H1 (cell line): ENCODE results near the gene VSIG10L. TPM values are rescaled to one million over a fixed set of nuclear protein-coding genes. Genes with fewer than 3 reads are reported as not detected.

Experiments used
- CTCF ChIA-PET: fragments of 300-600 bp; sonication (Branson Sonifier 250); formaldehyde crosslinking; loops from one replicate; lab custom pipeline; 2021; ENCODE audit not compliant: partially characterized antibody; lab: Charles Lee
- POLR2A ChIA-PET: fragments of 300-600 bp; sonication (Branson Sonifier 250); formaldehyde crosslinking; loops from one replicate; lab custom pipeline; 2021; ENCODE audit warnings: inconsistent platforms; ENCODE audit not compliant: partially characterized antibody; lab: Charles Lee
- DNase-seq, 2 experiments: peaks; one replicate each; pipeline versions ENCODE4 v3.0.0 to v3.0.0-alpha.2; 2010 to 2022; ENCODE audit warnings: low spot score in 2 of 2, low read depth in 1 of 2, mixed read lengths in 1 of 2
- FAIRE-seq: peaks from 2 replicates; lab custom pipeline; 2011; peaks lifted over from hg19 to GRCh38; lab: Jason Lieb, UNC
- H2AFZ ChIP-seq: 2 replicates; pipeline ENCODE4 v1.8.1; 2012; ENCODE audit warnings: low read length, inconsistent platforms
- H2AK5ac ChIP-seq: 2 replicates; pipeline ENCODE4 v1.6.1; 2013; ENCODE audit warnings: low read depth, low read length
- H2BK120ac ChIP-seq: replicated peaks from 2 replicates; pipeline ENCODE3; 2013; ENCODE audit warnings: low read depth, low read length, inconsistent platforms
- H2BK12ac ChIP-seq: 2 replicates; pipeline ENCODE4 v1.6.1; 2013; ENCODE audit warnings: low read depth, low read length
- H2BK15ac ChIP-seq: 2 replicates; pipeline ENCODE4 v1.6.1; 2013; ENCODE audit warnings: low read length
- H2BK20ac ChIP-seq: 2 replicates; pipeline ENCODE4 v1.6.1; 2013; ENCODE audit warnings: low read length
- H2BK5ac ChIP-seq: 2 replicates; pipeline ENCODE4 v1.6.1; 2013; ENCODE audit warnings: low read depth, low read length
- H3K14ac ChIP-seq: 2 replicates; pipeline ENCODE4 v1.6.1; 2013; ENCODE audit warnings: inconsistent platforms; ENCODE audit not compliant: insufficient read length
- H3K18ac ChIP-seq: 2 replicates; pipeline ENCODE4 v1.6.1; 2013; ENCODE audit warnings: low read length; ENCODE audit errors: extremely low read depth
- H3K23ac ChIP-seq: 2 replicates; pipeline ENCODE4 v1.6.1; 2013; ENCODE audit warnings: inconsistent platforms; ENCODE audit not compliant: insufficient read length
- H3K23me2 ChIP-seq: 2 replicates; pipeline ENCODE4 v1.6.1; 2013; ENCODE audit warnings: low read depth, low read length
- H3K27ac ChIP-seq: 2 replicates; pipeline ENCODE4 v1.6.1; 2011; ENCODE audit warnings: low read depth, low read length, inconsistent platforms
- H3K27me3 ChIP-seq, 4 experiments: replicated peaks in 1 of 4; 1 replicate in 1 of 4; 2 replicates in 3 of 4; pipeline versions ENCODE4 v1.6.1 to v1.8.1; 2011 to 2013; ENCODE audit warnings: low read length in 3 of 4, mild to moderate bottlenecking in 3 of 4, inconsistent platforms in 2 of 4, mixed read lengths in 2 of 4, moderate library complexity in 1 of 4; ENCODE audit not compliant: control insufficient read depth in 3 of 4, insufficient read depth in 3 of 4; ENCODE audit errors: extremely low read depth in 1 of 4
- H3K36me3 ChIP-seq, 4 experiments: 2 replicates each; pipeline versions ENCODE4 v1.6.1 to v1.8.1; 2011 to 2013; ENCODE audit warnings: mild to moderate bottlenecking in 4 of 4, low read length in 3 of 4, moderate library complexity in 2 of 4, control low read depth in 1 of 4, inconsistent platforms in 1 of 4; ENCODE audit not compliant: insufficient read depth in 4 of 4, control insufficient read depth in 2 of 4
- H3K4ac ChIP-seq: replicated peaks from 2 replicates; pipeline ENCODE3; 2013; ENCODE audit warnings: low read length, low read depth, mixed read lengths, inconsistent platforms; ENCODE audit not compliant: insufficient read length
- H3K4me1 ChIP-seq, 4 experiments: replicated peaks in 1 of 4; 1 replicate in 1 of 4; 2 replicates in 3 of 4; pipeline versions ENCODE4 v1.6.1 to v1.8.1; 2011 to 2013; ENCODE audit warnings: low read length in 3 of 4, inconsistent platforms in 2 of 4, mixed read lengths in 1 of 4; ENCODE audit not compliant: insufficient read depth in 4 of 4, control insufficient read depth in 3 of 4
- H3K4me2 ChIP-seq, 2 experiments: 2 replicates each; pipeline versions ENCODE4 v1.6.1 to v1.8.1; 2011 to 2013; ENCODE audit warnings: low read depth in 2 of 2, low read length in 2 of 2, control low read depth in 1 of 2, inconsistent platforms in 1 of 2, mild to moderate bottlenecking in 1 of 2; ENCODE audit not compliant: insufficient read depth in 1 of 2
- H3K4me3 ChIP-seq, 4 experiments: fragments of 200-600, 300-600 bp in 1 of 4; sonication (generic), shearing (Covaris generic), sonication (Bioruptor Twin) in 1 of 4; 2 replicates each; pipeline versions ENCODE4 v1.5.1 to v1.8.1; 2011 to 2016; ENCODE audit warnings: low read length in 4 of 4, low read depth in 3 of 4, control low read depth in 2 of 4, inconsistent platforms in 2 of 4, mild to moderate bottlenecking in 2 of 4, mixed read lengths in 1 of 4, moderate library complexity in 1 of 4; ENCODE audit not compliant: insufficient read depth in 2 of 4; ENCODE audit errors: extremely low read depth in 1 of 4
- H3K56ac ChIP-seq: replicated peaks from 2 replicates; pipeline ENCODE3; 2013; ENCODE audit warnings: low read depth, mild to moderate bottlenecking, mixed read lengths, low read length, inconsistent platforms; ENCODE audit not compliant: insufficient read length
- H3K79me1 ChIP-seq: 2 replicates; pipeline ENCODE4 v1.6.1; 2013; ENCODE audit warnings: low read depth, low read length, control low read depth
- H3K79me2 ChIP-seq, 2 experiments: 2 replicates each; pipeline versions ENCODE4 v1.6.1 to v1.8.1; 2012 to 2013; ENCODE audit warnings: low read length in 2 of 2, mild to moderate bottlenecking in 2 of 2, inconsistent platforms in 1 of 2; ENCODE audit not compliant: insufficient read depth in 2 of 2, control insufficient read depth in 1 of 2
- H3K9ac ChIP-seq, 4 experiments: replicated peaks in 1 of 4; 1 replicate in 1 of 4; 2 replicates in 3 of 4; pipeline versions ENCODE4 v1.6.1 to v1.8.1; 2011 to 2013; ENCODE audit warnings: low read depth in 3 of 4, low read length in 3 of 4, control low read depth in 2 of 4, mild to moderate bottlenecking in 2 of 4, moderate library complexity in 2 of 4, inconsistent platforms in 1 of 4; ENCODE audit errors: extremely low read depth in 1 of 4
- H3K9me3 ChIP-seq, 2 experiments: 2 replicates each; pipeline versions ENCODE4 v1.6.1 to v1.8.1; 2012 to 2013; ENCODE audit warnings: mild to moderate bottlenecking in 2 of 2, moderate library complexity in 2 of 2, control low read depth in 1 of 2, inconsistent platforms in 1 of 2, low read depth in 1 of 2, low read length in 1 of 2, mixed read lengths in 1 of 2; ENCODE audit not compliant: insufficient read depth in 2 of 2
- H4K20me1 ChIP-seq, 2 experiments: replicated peaks in 1 of 2; 2 replicates each; pipeline versions ENCODE3 to v1.8.1; 2011 to 2013; ENCODE audit warnings: inconsistent platforms in 2 of 2, low read length in 2 of 2, mild to moderate bottlenecking in 1 of 2; ENCODE audit not compliant: insufficient read depth in 2 of 2, control insufficient read depth in 1 of 2
- H4K5ac ChIP-seq: 2 replicates; pipeline ENCODE4 v1.6.1; 2013; ENCODE audit warnings: low read length, low read depth, mixed read lengths, inconsistent platforms; ENCODE audit not compliant: insufficient read length
- H4K8ac ChIP-seq: 2 replicates; pipeline ENCODE4 v1.8.0; 2013; ENCODE audit warnings: mild to moderate bottlenecking, moderate library complexity, low read length, inconsistent platforms; ENCODE audit not compliant: insufficient read depth; ENCODE audit errors: extremely low read depth
- H4K91ac ChIP-seq: replicated peaks from 2 replicates; pipeline ENCODE3; 2013; ENCODE audit warnings: low read length, mixed read lengths, inconsistent platforms; ENCODE audit not compliant: insufficient read length
- CREB1 ChIP-seq: IDR thresholded peaks from 2 replicates; pipeline ENCODE4 v1.6.1; 2012; ENCODE audit warnings: inconsistent platforms
- POU5F1 ChIP-seq: IDR thresholded peaks from 2 replicates; pipeline ENCODE4 v1.6.1; 2011; ENCODE audit warnings: low read depth, mild to moderate bottlenecking, low read length, moderate library complexity
- RFX5 ChIP-seq: IDR thresholded peaks from 2 replicates; pipeline ENCODE4 v1.6.1; 2011; ENCODE audit warnings: low read depth, low read length, improper control_type of control experiment, borderline replicate concordance
- TBP ChIP-seq: IDR thresholded peaks from 2 replicates; pipeline ENCODE4 v1.6.1; 2011; ENCODE audit warnings: low read depth, low read length, improper control_type of control experiment
- TCF12 ChIP-seq: IDR thresholded peaks from 2 replicates; pipeline ENCODE4 v1.6.1; 2011; ENCODE audit warnings: low read depth, mild to moderate bottlenecking, low read length
- ZNF274 ChIP-seq: IDR thresholded peaks from 2 replicates; pipeline ENCODE4 v1.7.0; 2012; ENCODE audit warnings: low read length, borderline replicate concordance; ENCODE audit errors: extremely low read depth
- WGBS, 2 experiments: shearing (Covaris generic) in 1 of 2; methylation state at CpG; one replicate each; pipeline versions ENCODE4 v1.1.6 to v1.1.7; 2013 to 2015; ENCODE audit warnings: low lambda C conversion rate in 2 of 2, mixed read lengths in 2 of 2, inconsistent platforms in 1 of 2, low coverage in 1 of 2, missing lambda C conversion rate in 1 of 2; ENCODE audit not compliant: insufficient replicate concordance in 2 of 2, insufficient coverage in 1 of 2, insufficient read length in 1 of 2; ENCODE audit errors: extremely low coverage in 1 of 2, missing lambda C conversion rate in 1 of 2; 5-methylcytosine and 5-hydroxymethylcytosine counted together
- polyA plus RNA-seq, 7 experiments: library from polyadenylated mRNA; depleted of rRNA in 3 of 7; stranded (reverse) in 5 of 7; unstranded in 2 of 7; fragments of >200 nt in 5 of 7; fragments of 200-250 nt in 2 of 7; gene quantifications; 1 replicate in 5 of 7; 2 replicates in 1 of 7; 4 replicates in 1 of 7; pipeline versions ENCODE4 v1.2.1 to v1.2.3, GENCODE V29; 2011 to 2013; ENCODE audit warnings: missing spikeins in 2 of 7, mixed read lengths in 2 of 7
- total RNA-seq: library from RNA; stranded (reverse); fragmentation: NEBNext Ultra II Directional; extraction: Animal tissue kit (Norgen Biotek cat#: 25700); gene quantifications from 2 replicates; pipeline ENCODE4 v1.2.1, GENCODE V29; 2021

Gene VSIG10L
- total and polyA plus RNA-seq, 2 of the 8 experiments (the other 6 are each of a cell fraction or from before 2014, with no cell fraction given), result 10.3 to 10.4 TPM

DNA sequence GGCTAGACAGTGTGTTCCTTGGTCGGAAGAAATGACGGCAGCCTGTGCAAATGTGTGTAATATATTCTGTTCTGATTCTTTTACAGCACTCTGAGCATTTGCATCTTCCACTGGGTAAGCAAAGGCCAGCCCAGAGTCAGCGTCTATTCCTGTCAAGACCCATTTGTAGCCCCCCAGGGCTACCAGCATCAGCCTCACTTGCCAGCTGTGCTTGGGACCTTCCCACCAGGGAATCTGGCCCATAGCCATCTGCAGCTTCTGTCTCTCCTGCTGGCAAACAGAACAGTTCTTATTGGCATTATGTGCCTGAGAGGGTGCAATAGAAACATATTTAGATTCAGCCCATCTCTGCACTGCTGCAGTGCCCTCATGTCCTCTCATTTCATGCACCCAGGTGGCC, 36.5 kb downstream of the VSIG10L start:
- WGBS, 2 experiments, result 92% methylated on average over 3 of the region's 3 CpGs; no CpG with 5 or more reads in 1 of the 2 experiments

More for the DNA sequence above, 36.5 kb downstream of the VSIG10L start:
- no peak overlapping the region for H2BK15ac ChIP-seq
- no peak overlapping the region for H4K8ac ChIP-seq
- no peak overlapping the region for H3K4me2 ChIP-seq
- H2BK20ac ChIP-seq, result 0 out of 2 replicates have a peak overlapping the region, but pooled peaks have one; percentile 13
- no peak overlapping the region for H4K5ac ChIP-seq
- no peak overlapping the region for H2BK120ac ChIP-seq
- no peak overlapping the region for H3K9ac ChIP-seq
- H3K36me3 ChIP-seq, result no peaks in the 10 kb centered on the region
- no peaks in the 10 kb centered on the region for H3K79me2 ChIP-seq
- H2BK12ac ChIP-seq, result no peak overlapping the region
- H3K56ac ChIP-seq, result no peak overlapping the region
- H3K4ac ChIP-seq, result no peak overlapping the region
- no peak overlapping the region for H3K14ac ChIP-seq
- H3K4me3 ChIP-seq, result no peak overlapping the region
- no peak overlapping the region for H2AK5ac ChIP-seq
- H3K23me2 ChIP-seq, result no peaks in the 10 kb centered on the region
- H3K18ac ChIP-seq, result no peak overlapping the region
- no peak for TF ChIP-seq TBP
- no peak for TF ChIP-seq ZNF274
- TF ChIP-seq TCF12, result no peak
- TF ChIP-seq CREB1, result no peak
- TF ChIP-seq RFX5, result no peak
- no peak for TF ChIP-seq POU5F1
- no peaks in the 10 kb centered on the region for H3K79me1 ChIP-seq
- DNase-seq (no peak), FAIRE-seq (no peak)
- ChIA-PET POLR2A (interaction anchor here (0.9 to 1.0 kb wide), 2 partner anchors 18 to 134 kb away, joined by 3 read pairs; no protein-coding TSS in a partner anchor), CTCF (interaction anchor here (1.2 to 1.7 kb wide), 2 partner anchors 83 to 147 kb away, joined by 3 to 5 read pairs; partner anchors contain the start of gene LIM2)
- H3K27me3 ChIP-seq, result no peaks in the 10 kb centered on the region; a peak in 1 of 7 replicates
- H4K20me1 ChIP-seq, result no peaks in the 10 kb centered on the region
- H3K27ac ChIP-seq, result no peak overlapping the region
- H2AFZ ChIP-seq, result no peak overlapping the region
- H3K4me1 ChIP-seq, result peaks cover 0 to 4% (median 2%) of the 10 kb centered on the region in 4 experiments; a peak in 3 of 7 replicates
- H4K91ac ChIP-seq, result no peak overlapping the region
- H3K23ac ChIP-seq, result no peak overlapping the region
- no peak overlapping the region for H2BK5ac ChIP-seq
- H3K9me3 ChIP-seq, result peaks cover 0 to 6% of the 10 kb centered on the region in 2 experiments; a peak in 2 of 4 replicates
